ENCODE measurements around the gene ZSCAN5C. TPM values are rescaled to one million over a fixed set of nuclear protein-coding genes. Genes with fewer than 3 reads are reported as not detected.

Gene ZSCAN5C
- polyA plus RNA-seq, 1 donor (not counting 4 experiments of a cell fraction or from before 2014, with no cell fraction given) = not detected

DNA sequence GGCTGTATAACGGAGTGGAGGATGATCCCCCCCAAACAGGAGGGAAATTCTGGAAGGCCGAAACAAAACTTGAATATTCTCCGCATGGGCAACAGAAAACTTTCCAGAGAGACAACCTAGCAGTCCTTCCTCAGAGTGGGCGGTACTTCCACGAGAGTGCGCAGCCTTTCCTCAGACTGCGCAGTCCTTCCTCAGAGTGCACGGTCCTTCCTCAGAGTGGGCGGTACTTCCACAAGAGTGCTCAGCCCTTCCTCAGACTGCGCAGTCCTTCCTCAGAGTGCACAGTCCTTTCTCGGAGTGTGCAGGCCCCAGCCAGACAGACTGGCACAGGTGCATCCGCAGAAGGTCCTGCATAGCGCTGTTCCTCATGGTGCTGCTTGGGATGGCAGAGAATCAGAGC is 39.0 kb upstream of the ZSCAN5C start:
- no peaks in the 10 kb centered on the region for H3K9me3 ChIP-seq (ENCODE audit: control insufficient read depth, low read depth, low read length)
- no peak for FAIRE-seq
- dilution Hi-C loops (cut with MboI; ENCODE audit: extremely low pct_ligation_motif_present, low sequenced_read_pairs) = no loop called here
- H4K20me1 ChIP-seq (ENCODE audit: control insufficient read depth, extremely low read depth, insufficient read depth, low read length) = no peaks in the 10 kb centered on the region
- H3K79me2 ChIP-seq (ENCODE audit: control insufficient read depth, insufficient read depth, low read length) = no peaks in the 10 kb centered on the region
- H2AFZ ChIP-seq (ENCODE audit: control insufficient read depth, low read length) = no peak overlapping the region
- TF ChIP-seq, protein P1, sequence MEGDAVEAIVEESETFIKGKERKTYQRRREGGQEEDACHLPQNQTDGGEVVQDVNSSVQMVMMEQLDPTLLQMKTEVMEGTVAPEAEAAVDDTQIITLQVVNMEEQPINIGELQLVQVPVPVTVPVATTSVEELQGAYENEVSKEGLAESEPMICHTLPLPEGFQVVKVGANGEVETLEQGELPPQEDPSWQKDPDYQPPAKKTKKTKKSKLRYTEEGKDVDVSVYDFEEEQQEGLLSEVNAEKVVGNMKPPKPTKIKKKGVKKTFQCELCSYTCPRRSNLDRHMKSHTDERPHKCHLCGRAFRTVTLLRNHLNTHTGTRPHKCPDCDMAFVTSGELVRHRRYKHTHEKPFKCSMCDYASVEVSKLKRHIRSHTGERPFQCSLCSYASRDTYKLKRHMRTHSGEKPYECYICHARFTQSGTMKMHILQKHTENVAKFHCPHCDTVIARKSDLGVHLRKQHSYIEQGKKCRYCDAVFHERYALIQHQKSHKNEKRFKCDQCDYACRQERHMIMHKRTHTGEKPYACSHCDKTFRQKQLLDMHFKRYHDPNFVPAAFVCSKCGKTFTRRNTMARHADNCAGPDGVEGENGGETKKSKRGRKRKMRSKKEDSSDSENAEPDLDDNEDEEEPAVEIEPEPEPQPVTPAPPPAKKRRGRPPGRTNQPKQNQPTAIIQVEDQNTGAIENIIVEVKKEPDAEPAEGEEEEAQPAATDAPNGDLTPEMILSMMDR (optimal IDR thresholded peaks at IDR 0.05 in 1 of 3, IDR thresholded peaks at IDR 0.05 in 1 of 3, conservative IDR thresholded peaks at IDR 0.05 in 1 of 3; ENCODE audit: extremely low read depth in 1 of 3, insufficient read depth in 2 of 3, low read length in 3 of 3) = no peak
- TF ChIP-seq EZH2 (IDR thresholded peaks at IDR 0.05; ENCODE audit: low read length) = no peak
- H3K36me3 ChIP-seq (ENCODE audit: control insufficient read depth in 2 of 2, extremely low read depth in 1 of 2, insufficient read depth in 2 of 2, low read length in 2 of 2) = peaks cover 2 to 6% of the 10 kb centered on the region in 2 experiments
- no peak overlapping the region for H3K9ac ChIP-seq (ENCODE audit: control insufficient read depth, extremely low read depth, insufficient read depth, low read length)
- H3K4me2 ChIP-seq (ENCODE audit: control insufficient read depth, extremely low read depth, insufficient read depth, low read depth, low read length) = no peak overlapping the region
- no peaks in the 10 kb centered on the region for H3K4me1 ChIP-seq (ENCODE audit: control insufficient read depth, extremely low read depth, insufficient read depth, low read length)
- H3K9me1 ChIP-seq (ENCODE audit: control insufficient read depth, extremely low read depth, insufficient read depth, low read length) = no peaks in the 10 kb centered on the region
- no peak for DNase-seq (ENCODE audit: low read depth, low spot score)
- H3K27ac ChIP-seq (ENCODE audit: control insufficient read depth, insufficient read depth, low read length) = no peak overlapping the region
- H3K4me3 ChIP-seq (ENCODE audit: control insufficient read depth in 2 of 3, extremely low read depth in 1 of 3, insufficient read depth in 2 of 3, low read depth in 1 of 3, low read length in 3 of 3) = no peak overlapping the region
- no peaks in the 10 kb centered on the region for H3K27me3 ChIP-seq (ENCODE audit: control insufficient read depth, extremely low read depth, insufficient read depth, low read length)

DNA sequence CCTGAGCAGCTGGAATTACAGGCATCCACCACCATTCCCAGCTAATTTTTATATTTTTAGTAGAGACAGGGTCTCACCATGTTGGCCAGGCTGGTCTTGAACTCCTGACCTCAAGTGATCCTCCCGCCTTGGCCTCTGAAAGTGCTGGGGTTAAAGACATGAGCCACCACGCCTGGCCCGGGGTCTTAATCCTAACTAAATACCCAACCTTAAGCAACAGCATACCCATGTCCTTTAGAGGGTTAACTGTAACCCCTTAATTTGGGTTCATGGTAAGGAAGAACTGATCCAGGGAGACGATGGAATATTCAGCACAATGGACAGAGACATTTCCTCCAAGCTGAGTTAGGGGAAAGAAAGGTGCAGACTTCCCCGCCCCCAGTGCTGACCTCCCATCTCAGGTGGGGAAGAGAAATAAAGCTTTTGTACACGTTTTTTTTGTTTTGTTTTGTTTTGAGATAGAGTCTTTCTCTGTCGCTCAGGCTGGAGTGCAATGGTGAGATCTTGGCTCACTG is 35.0 kb upstream of the ZSCAN5C start:
- FAIRE-seq (no peak), DNase-seq (ENCODE audit: low read depth, low spot score) (no peak)
- H3K36me3 ChIP-seq (ENCODE audit: control insufficient read depth in 2 of 2, extremely low read depth in 1 of 2, insufficient read depth in 2 of 2, low read length in 2 of 2) = no peaks in the 10 kb centered on the region
- dilution Hi-C loops (cut with MboI; ENCODE audit: extremely low pct_ligation_motif_present, low sequenced_read_pairs) = no loop called here
- H3K4me2 ChIP-seq (ENCODE audit: control insufficient read depth, extremely low read depth, insufficient read depth, low read depth, low read length) = no peak overlapping the region
- H3K27me3 ChIP-seq (ENCODE audit: control insufficient read depth, extremely low read depth, insufficient read depth, low read length) = no peaks in the 10 kb centered on the region
- no peak overlapping the region for H3K4me3 ChIP-seq (ENCODE audit: control insufficient read depth in 2 of 3, extremely low read depth in 1 of 3, insufficient read depth in 2 of 3, low read depth in 1 of 3, low read length in 3 of 3)
- no peaks in the 10 kb centered on the region for H3K9me3 ChIP-seq (ENCODE audit: control insufficient read depth, low read depth, low read length)
- no peaks in the 10 kb centered on the region for H3K9me1 ChIP-seq (ENCODE audit: control insufficient read depth, extremely low read depth, insufficient read depth, low read length)
- no peak for TF ChIP-seq EZH2 (IDR thresholded peaks at IDR 0.05; ENCODE audit: low read length)
- TF ChIP-seq, protein P1 (optimal IDR thresholded peaks at IDR 0.05 in 1 of 3, IDR thresholded peaks at IDR 0.05 in 1 of 3, conservative IDR thresholded peaks at IDR 0.05 in 1 of 3; ENCODE audit: extremely low read depth in 1 of 3, insufficient read depth in 2 of 3, low read length in 3 of 3) = no peak
- H3K79me2 ChIP-seq (ENCODE audit: control insufficient read depth, insufficient read depth, low read length) = no peaks in the 10 kb centered on the region
- H2AFZ ChIP-seq (ENCODE audit: control insufficient read depth, low read length) = no peak overlapping the region
- H3K9ac ChIP-seq (ENCODE audit: control insufficient read depth, extremely low read depth, insufficient read depth, low read length) = no peak overlapping the region
- H3K4me1 ChIP-seq (ENCODE audit: control insufficient read depth, extremely low read depth, insufficient read depth, low read length) = peaks cover 3% of the 10 kb centered on the region
- no peak overlapping the region for H3K27ac ChIP-seq (ENCODE audit: control insufficient read depth, insufficient read depth, low read length)
- no peaks in the 10 kb centered on the region for H4K20me1 ChIP-seq (ENCODE audit: control insufficient read depth, extremely low read depth, insufficient read depth, low read length)
